K562 (cell line): ENCODE data around the gene APPL2. TPM values are rescaled to one million over a fixed set of nuclear protein-coding genes. Genes with fewer than 3 reads are reported as not detected.

Experiments used
- ATAC-seq: fragments of 200-7000 bp; cut with Tn5 transposase; 3 replicates; pipeline ENCODE4 v1.9.1; 2020; ENCODE audit warnings: moderate library complexity
- BruUV-seq: library from RNA; stranded (reverse); fragments of 400-500 nt; replicated peaks from 2 replicates; lab custom pipeline; 2021; lab: Mats Ljungman, UMichigan
- CTCF ChIA-PET: fragments of 300-600 bp; formaldehyde crosslinking; extraction: SDS; loops from one replicate; lab custom pipeline; 2021; ENCODE audit warnings: low intra/inter-chr PET ratio; lab: Yijun Ruan, JAX
- POLR2A ChIA-PET: fragments of 300-600, 350-650 bp; sonication (Branson Sonifier 250); formaldehyde crosslinking; extraction: SDS; loops from one replicate; lab custom pipeline; 2021; ENCODE audit warnings: antibody characterized with exemption, inconsistent platforms; lab: Yijun Ruan, JAX
- DNase-seq, 4 experiments: peaks; one replicate each; pipeline versions ENCODE4 v3.0.0 to v3.0.0-alpha.2; 2011 to 2018; ENCODE audit warnings: low spot score in 3 of 4, mixed read lengths in 3 of 4; ENCODE audit errors: extremely low read depth in 1 of 4
- FAIRE-seq: peaks from 2 replicates; lab custom pipeline; 2011; peaks lifted over from hg19 to GRCh38; lab: Jason Lieb, UNC
- H2AFZ ChIP-seq: 2 replicates; pipeline ENCODE4 v1.6.0; 2011; ENCODE audit warnings: low read depth, low read length, control low read depth, inconsistent platforms
- H3K27ac ChIP-seq: fragments of 200-600 bp; 3 replicates; pipeline ENCODE4 v1.8.0; 2011; ENCODE audit warnings: low read depth, mild to moderate bottlenecking, control low read depth, inconsistent platforms, low read length, moderate library complexity, mixed read lengths; ENCODE audit errors: extremely low read depth
- H3K27me3 ChIP-seq, 2 experiments: fragments of 300-600 bp in 1 of 2; 2 replicates in 1 of 2; 3 replicates in 1 of 2; pipeline versions ENCODE4 v1.6.0 to v1.8.0; 2011; ENCODE audit warnings: inconsistent platforms in 2 of 2, low read length in 2 of 2, mild to moderate bottlenecking in 1 of 2, mixed read lengths in 1 of 2, moderate library complexity in 1 of 2; ENCODE audit not compliant: control insufficient read depth in 2 of 2, insufficient read depth in 2 of 2
- H3K36me3 ChIP-seq: fragments of 300-600 bp; 3 replicates; pipeline ENCODE4 v1.8.0; 2011; ENCODE audit warnings: mild to moderate bottlenecking, low read length, inconsistent platforms; ENCODE audit not compliant: control insufficient read depth, insufficient read depth
- H3K4me1 ChIP-seq, 2 experiments: fragments of 200-600 bp in 1 of 2; replicated peaks in 1 of 2; 2 replicates in 1 of 2; 3 replicates in 1 of 2; pipeline versions ENCODE4 v1.5.1 to v1.8.0; 2011; ENCODE audit warnings: inconsistent platforms in 2 of 2, low read length in 2 of 2, mild to moderate bottlenecking in 1 of 2, mixed read lengths in 1 of 2, moderate library complexity in 1 of 2; ENCODE audit not compliant: control insufficient read depth in 2 of 2, insufficient read depth in 2 of 2
- H3K4me2 ChIP-seq: 2 replicates; pipeline ENCODE4 v1.6.1; 2011; ENCODE audit warnings: low read length, control low read depth, inconsistent platforms, mixed read lengths; ENCODE audit not compliant: insufficient read depth
- H3K4me3 ChIP-seq: fragments of 200-600 bp; sonication (generic), shearing (Covaris generic); 2 replicates; pipeline ENCODE4 v1.5.1; 2016; ENCODE audit warnings: control low read depth, inconsistent platforms
- H3K79me2 ChIP-seq: fragments of 200-600 bp; 3 replicates; pipeline ENCODE4 v1.8.0; 2011; ENCODE audit warnings: low read length, inconsistent platforms; ENCODE audit not compliant: control insufficient read depth, insufficient read depth
- H3K9ac ChIP-seq, 2 experiments: 2 replicates each; pipeline versions ENCODE4 v1.6.0 to v1.6.1; 2011; ENCODE audit warnings: low read depth in 2 of 2, low read length in 2 of 2, control low read depth in 1 of 2, inconsistent platforms in 1 of 2, mild to moderate bottlenecking in 1 of 2, mixed read lengths in 1 of 2; ENCODE audit not compliant: insufficient read depth in 1 of 2
- H3K9me1 ChIP-seq: one replicate; pipeline ENCODE4 v1.6.0; 2011; ENCODE audit warnings: inconsistent platforms, mild to moderate bottlenecking, low read length, moderate library complexity; ENCODE audit not compliant: control insufficient read depth, insufficient read depth
- H3K9me3 ChIP-seq: replicated peaks from 2 replicates; pipeline ENCODE4 v1.5.1; 2011; ENCODE audit warnings: low read depth, low read length, inconsistent platforms; ENCODE audit not compliant: control insufficient read depth, insufficient read depth
- H4K20me1 ChIP-seq: replicated peaks from 2 replicates; pipeline ENCODE4 v1.6.1; 2011; ENCODE audit warnings: low read length, inconsistent platforms, mixed read lengths; ENCODE audit not compliant: control insufficient read depth, insufficient read depth
- C11orf30 ChIP-seq: fragments of 450-650 bp; IDR thresholded peaks from 2 replicates; pipeline ENCODE4 v1.6.1; 2016; ENCODE audit warnings: low read depth, mild to moderate bottlenecking
- CHCHD3 ChIP-seq: fragments of 250-450 bp; sonication (Bioruptor Pico); IDR thresholded peaks from 2 replicates; pipeline ENCODE4 v2.1.2; 2022; ENCODE audit warnings: mild to moderate bottlenecking
- CLOCK ChIP-seq: fragments of 250-450 bp; sonication (Bioruptor Pico); IDR thresholded peaks from 2 replicates; pipeline ENCODE4 v1.4.0; 2020; ENCODE audit warnings: mild to moderate bottlenecking, moderate library complexity, borderline replicate concordance
- EGR1 ChIP-seq: fragments of 450-650 bp; conservative IDR thresholded peaks from 2 replicates; pipeline ENCODE4 v1.6.1; 2017; ENCODE audit warnings: mild to moderate bottlenecking
- EP400 ChIP-seq: fragments of 450-650 bp; IDR thresholded peaks from 2 replicates; pipeline ENCODE4 v1.6.1; 2017; ENCODE audit warnings: antibody characterized with exemption, mild to moderate bottlenecking, moderate library complexity
- MAFK ChIP-seq: IDR thresholded peaks from 2 replicates; pipeline ENCODE4 v1.6.1; 2011; ENCODE audit warnings: low read length, improper control_type of control experiment
- MEF2D ChIP-seq: conservative IDR thresholded peaks from 2 replicates; pipeline ENCODE4 v1.6.1; 2016; ENCODE audit warnings: low read depth, missing genetic modification characterization, missing compliant biosample characterization
- MTA1 ChIP-seq: fragments of 450-650 bp; IDR thresholded peaks from 2 replicates; pipeline ENCODE4 v1.6.1; 2017; ENCODE audit warnings: borderline replicate concordance
- SMARCA5 ChIP-seq: fragments of 450-650 bp; IDR thresholded peaks from 2 replicates; pipeline ENCODE4 v1.6.1; 2016
- STAT5B ChIP-seq: fragments of 250-450 bp; sonication (Bioruptor Pico); IDR thresholded peaks from 2 replicates; pipeline ENCODE4 v1.8.0; 2021; ENCODE audit warnings: mild to moderate bottlenecking, inconsistent platforms
- ZNF316 ChIP-seq: fragments of 450-650 bp; IDR thresholded peaks from 2 replicates; pipeline ENCODE4 v1.6.1; 2016
- ZNF76 ChIP-seq: fragments of 250-450 bp; sonication (Bioruptor Pico); IDR thresholded peaks from 2 replicates; pipeline ENCODE4 v1.4.0; 2020; ENCODE audit warnings: mild to moderate bottlenecking, moderate library complexity, borderline replicate concordance
- WGBS: fragments of 100-300 bp; shearing (Covaris generic); methylation state at CpG from one replicate; pipeline ENCODE4 v1.1.6; 2016; ENCODE audit warnings: low coverage, mixed read lengths; ENCODE audit not compliant: insufficient coverage; ENCODE audit errors: missing lambda C conversion rate; 5-methylcytosine and 5-hydroxymethylcytosine counted together
- in situ Hi-C: fragments of 300-500 bp; cut with MboI; formaldehyde crosslinking; loops from 4 replicates; pipeline ENCODE4 v1.15.0; 2018; ENCODE audit warnings: inconsistent platforms, mixed read lengths
- intact Hi-C: fragments of 100-400 bp; cut with micrococcal nuclease; formaldehyde crosslinking; loops from 2 replicates; pipeline ENCODE4 v1.14.2; 2022
- polyA plus RNA-seq, 8 experiments: library from polyadenylated mRNA; depleted of rRNA in 4 of 8; stranded (reverse) in 5 of 8; unstranded in 3 of 8; fragments of >200 nt; fragmentation: Nextera tagmentation in 2 of 8; fragmentation: Illumina TruSeq in 1 of 8; extraction: Ambion mirVana in 2 of 8; extraction: Trizol in 1 of 8; gene quantifications; 2 replicates each; pipeline versions ENCODE4 v1.2.1 to v1.2.3, GENCODE V29; 2011 to 2014; ENCODE audit warnings: inconsistent platforms in 1 of 8, missing spikeins in 1 of 8
- total RNA-seq, 7 experiments: library from RNA; depleted of rRNA in 6 of 7; stranded (reverse); fragments of >200 nt in 6 of 7; fragmentation: Illumina TruSeq in 2 of 7; extraction: Trizol in 2 of 7; gene quantifications; 2 replicates each; pipeline versions ENCODE4 v1.2.1 to v1.2.3, GENCODE V29; 2011 to 2021; ENCODE audit warnings: low replicate concordance in 1 of 7
- TF ChIP-seq, protein P1 (sequence below): sonication (generic); formaldehyde crosslinking; IDR thresholded peaks from 2 replicates; pipeline ENCODE4 v1.9.0; 2022; ENCODE audit warnings: mild to moderate bottlenecking, missing genetic modification reagents

Gene APPL2
- total and polyA plus RNA-seq, 9 of the 15 experiments (the other 6 are each of a cell fraction or from before 2014, with no cell fraction given) = 2.1 to 14.4 (median 8.2) TPM

DNA sequence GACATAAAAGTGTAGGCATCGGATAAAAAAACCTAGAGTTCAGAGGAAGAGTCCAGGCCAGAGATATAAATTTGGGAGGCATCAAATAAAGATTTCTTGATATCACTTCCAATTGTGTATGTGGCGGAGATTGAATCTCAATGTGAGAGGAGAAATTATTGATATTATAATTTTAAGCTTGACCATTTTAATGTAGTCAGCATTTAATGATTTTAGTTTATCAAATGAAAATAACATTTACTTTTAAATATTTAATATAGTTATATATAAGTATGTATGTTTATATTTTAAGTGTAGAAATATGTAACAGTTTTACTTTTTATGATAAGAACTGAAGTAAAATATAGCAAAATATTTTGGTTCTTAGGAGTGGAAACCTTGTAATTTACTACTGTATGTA, 79.7 kb downstream of the APPL2 start:
- ATAC-seq = no peak
- TF ChIP-seq ZNF316 (peak; percentile 80), C11orf30 (peak; percentile 45), CHCHD3 (CRISPR knock-in tag) (no peak)
- TF ChIP-seq, all 486 proteins: peak for 2
- WGBS = 96% methylated on average over 2 of the region's 2 CpGs
- intact Hi-C loops (no loop called here), in situ Hi-C loops (no loop called here)
- H2AFZ ChIP-seq = no peak overlapping the region
- peaks cover 64% of the 10 kb centered on the region; the same call in 2 of the 3 replicates for H3K36me3 ChIP-seq
- H3K9ac ChIP-seq = no peak overlapping the region
- H3K9me3 ChIP-seq = no peaks in the 10 kb centered on the region
- no peak overlapping the region for H3K27ac ChIP-seq
- DNase-seq (no peak), FAIRE-seq (no peak)
- ChIA-PET POLR2A (no interaction called here), CTCF (no interaction called here)
- no peaks in the 10 kb centered on the region for H3K4me1 ChIP-seq
- no peaks in the 10 kb centered on the region for H3K79me2 ChIP-seq
- H3K4me2 ChIP-seq = no peak overlapping the region
- H4K20me1 ChIP-seq = no peaks in the 10 kb centered on the region
- BruUV-seq = no TSS peak
- H3K27me3 ChIP-seq = no peaks in the 10 kb centered on the region
- no peaks in the 10 kb centered on the region for H3K9me1 ChIP-seq
- H3K4me3 ChIP-seq = no peak overlapping the region

- peaks cover 58% of the 10 kb centered on the region for H3K36me3 ChIP-seq
- in situ Hi-C loops = no loop called here
- no peaks in the 10 kb centered on the region for H3K4me1 ChIP-seq
- H3K27ac ChIP-seq = no peak overlapping the region
- H3K4me3 ChIP-seq = no peak overlapping the region
- DNase-seq = no peak
- 81% methylated on average over 3 of the region's 3 CpGs for WGBS
- no peaks in the 10 kb centered on the region for H4K20me1 ChIP-seq
- no peaks in the 10 kb centered on the region for H3K9me1 ChIP-seq
- peak; percentile 80 for FAIRE-seq
- intact Hi-C loops = no loop called here
- ATAC-seq = no peak
- ChIA-PET CTCF (no interaction called here), POLR2A (no interaction called here)
- no peaks in the 10 kb centered on the region for H3K27me3 ChIP-seq
- no peaks in the 10 kb centered on the region for H3K9me3 ChIP-seq
- no peak overlapping the region for H3K9ac ChIP-seq
- TF ChIP-seq STAT5B (no peak), EP400 (no peak), MEF2D (tag) (no peak), MTA1 (no peak), EGR1 (no peak), MAFK (no peak), CLOCK (CRISPR knock-in tag) (no peak), SMARCA5 (no peak), ZNF76 (CRISPR knock-in tag) (no peak)
- TF ChIP-seq, protein P1, sequence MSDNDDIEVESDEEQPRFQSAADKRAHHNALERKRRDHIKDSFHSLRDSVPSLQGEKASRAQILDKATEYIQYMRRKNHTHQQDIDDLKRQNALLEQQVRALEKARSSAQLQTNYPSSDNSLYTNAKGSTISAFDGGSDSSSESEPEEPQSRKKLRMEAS (CRISPR knock-in tag) = no peak
- no peak overlapping the region for H3K4me2 ChIP-seq
- BruUV-seq = no TSS peak
- H3K79me2 ChIP-seq = no peaks in the 10 kb centered on the region
- no peak overlapping the region for H2AFZ ChIP-seq
Measured at GRCh38 chr12:105142259-105142658, 93.7 kb downstream of the APPL2 start.
